Measurements from ENCODE around the gene CDK17.

The CDK17 gene

GRCh38 chr12:96285158-96285557 is 115.1 kb downstream of the CDK17 start:
- no peak overlapping the region for H3K9ac ChIP-seq (ENCODE audit: low read length)
- H3K27me3 ChIP-seq (ENCODE audit: control insufficient read depth in 1 of 2, insufficient read depth in 2 of 2, low read length in 2 of 2): no peaks in the 10 kb centered on the region
- H3K36me3 ChIP-seq (ENCODE audit: insufficient read depth, low read length): peaks cover 52% of the 10 kb centered on the region
- H3K9me3 ChIP-seq (ENCODE audit: low read length): no peaks in the 10 kb centered on the region
- no peak overlapping the region for H3K27ac ChIP-seq (ENCODE audit: low read depth, low read length)
- H3K4me3 ChIP-seq (ENCODE audit: low read depth in 1 of 2, low read length in 2 of 2): no peak overlapping the region
- H3K4me1 ChIP-seq (ENCODE audit: insufficient read depth, low read length): no peaks in the 10 kb centered on the region

GRCh38 chr12:96274331-96274730 is 125.9 kb downstream of the CDK17 start:
- H3K27ac ChIP-seq (ENCODE audit: low read depth, low read length): no peak overlapping the region
- no peak overlapping the region for H3K9ac ChIP-seq (ENCODE audit: low read length)
- no peaks in the 10 kb centered on the region for H3K4me1 ChIP-seq (ENCODE audit: insufficient read depth, low read length)
- H3K4me3 ChIP-seq (ENCODE audit: low read depth in 1 of 2, low read length in 2 of 2): no peak overlapping the region
- H3K9me3 ChIP-seq (ENCODE audit: low read length): no peaks in the 10 kb centered on the region
- H3K36me3 ChIP-seq (ENCODE audit: insufficient read depth, low read length): peaks cover 31% of the 10 kb centered on the region
- H3K27me3 ChIP-seq (ENCODE audit: control insufficient read depth in 1 of 2, insufficient read depth in 2 of 2, low read length in 2 of 2): no peaks in the 10 kb centered on the region

DNA sequence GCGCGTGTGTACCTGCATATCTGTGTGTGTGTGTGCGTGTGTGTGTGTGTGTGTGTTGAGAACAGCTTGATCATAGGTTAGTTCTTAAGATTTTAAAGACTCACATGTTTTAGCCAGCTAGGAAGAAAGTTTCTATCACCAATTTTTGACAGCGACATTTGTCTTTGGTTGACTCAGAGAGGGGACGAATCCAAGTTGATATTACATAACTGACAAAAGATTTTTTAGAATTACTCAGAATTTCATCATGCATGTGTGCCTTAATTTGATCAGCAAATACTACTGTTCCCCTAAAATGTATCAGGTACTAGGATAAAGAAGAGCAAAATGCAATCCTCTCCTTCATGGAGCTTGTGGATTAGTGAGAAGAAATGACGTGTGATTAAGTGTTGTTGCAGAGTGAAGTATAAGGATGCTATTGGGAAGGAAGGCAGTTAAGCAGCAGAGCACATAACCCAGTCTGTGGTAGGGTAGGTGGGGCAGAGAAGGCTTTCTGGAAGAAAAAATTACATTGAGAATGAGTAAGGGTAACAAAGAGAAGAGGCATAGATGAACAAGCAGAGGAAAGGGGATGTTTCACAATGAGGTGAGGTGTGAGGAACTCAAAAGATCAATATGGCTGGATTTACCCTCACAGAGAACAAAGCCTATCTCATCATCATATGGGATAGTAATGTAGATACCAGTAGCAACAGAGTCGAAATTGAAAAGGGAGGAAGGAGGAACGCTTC is 128.6 kb downstream of the CDK17 start:
- Histone ChIP-seq H3K36me3 (ENCODE audit: insufficient read depth, low read length) (peaks cover 27% of the 10 kb centered on the region), H3K4me1 (ENCODE audit: insufficient read depth, low read length) (no peaks in the 10 kb centered on the region), H3K9me3 (ENCODE audit: low read length) (no peaks in the 10 kb centered on the region), H3K9ac (ENCODE audit: low read length) (no peak overlapping the region), H3K27ac (ENCODE audit: low read depth, low read length) (no peak overlapping the region), H3K4me3 (ENCODE audit: low read depth in 1 of 2, low read length in 2 of 2) (no peak overlapping the region), H3K27me3 (ENCODE audit: control insufficient read depth in 1 of 2, insufficient read depth in 2 of 2, low read length in 2 of 2) (no peaks in the 10 kb centered on the region)

DNA sequence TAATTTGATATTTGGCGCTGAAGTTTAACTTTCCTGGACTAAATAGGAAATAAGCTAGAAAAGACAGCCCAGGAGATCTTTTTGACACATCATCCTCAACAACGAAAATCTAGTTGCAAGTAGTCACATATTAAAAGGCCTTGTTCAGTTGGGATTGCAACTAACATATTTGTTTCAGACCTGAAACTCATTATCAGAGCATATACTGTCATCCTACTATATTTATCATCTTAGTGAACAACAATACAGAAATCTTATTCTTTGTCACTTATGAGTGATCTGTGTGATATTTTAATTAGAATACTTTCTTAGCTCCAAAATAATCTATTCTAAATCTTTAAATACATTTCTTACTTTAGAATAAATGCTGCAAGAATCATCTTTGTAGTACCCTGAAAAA is 134.0 kb downstream of the CDK17 start:
- Histone ChIP-seq H3K4me1 (ENCODE audit: insufficient read depth, low read length) (peaks cover 17% of the 10 kb centered on the region), H3K9ac (ENCODE audit: low read length) (no peak overlapping the region), H3K36me3 (ENCODE audit: insufficient read depth, low read length) (peaks cover 27% of the 10 kb centered on the region), H3K9me3 (ENCODE audit: low read length) (no peaks in the 10 kb centered on the region), H3K4me3 (ENCODE audit: low read depth in 1 of 2, low read length in 2 of 2) (no peak overlapping the region), H3K27me3 (ENCODE audit: control insufficient read depth in 1 of 2, insufficient read depth in 2 of 2, low read length in 2 of 2) (no peaks in the 10 kb centered on the region), H3K27ac (ENCODE audit: low read depth, low read length) (no peak overlapping the region)

DNA sequence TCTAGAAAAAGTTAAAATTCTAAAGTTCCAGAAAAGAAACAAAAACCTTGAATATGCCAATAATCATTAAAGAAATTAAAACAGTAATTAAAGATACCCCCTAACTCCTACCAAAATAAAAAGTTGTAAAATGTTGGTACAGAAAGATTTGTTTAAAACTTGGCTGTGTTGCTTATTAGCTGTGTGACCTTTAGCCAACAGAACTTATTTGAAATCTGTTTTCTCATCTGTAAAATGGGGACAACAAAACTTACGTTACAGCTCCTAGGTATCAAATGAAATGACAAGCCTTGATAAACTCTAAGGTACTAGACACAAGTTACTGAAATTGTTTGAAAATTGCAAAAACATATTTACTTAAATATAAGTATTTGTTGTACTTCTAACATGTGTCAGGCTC is 134.4 kb downstream of the CDK17 start:
- no peaks in the 10 kb centered on the region for H3K27me3 ChIP-seq (ENCODE audit: control insufficient read depth in 1 of 2, insufficient read depth in 2 of 2, low read length in 2 of 2)
- no peaks in the 10 kb centered on the region for H3K9me3 ChIP-seq (ENCODE audit: low read length)
- peaks cover 27% of the 10 kb centered on the region for H3K36me3 ChIP-seq (ENCODE audit: insufficient read depth, low read length)
- H3K4me3 ChIP-seq (ENCODE audit: low read depth in 1 of 2, low read length in 2 of 2): no peak overlapping the region
- H3K9ac ChIP-seq (ENCODE audit: low read length): no peak overlapping the region
- H3K4me1 ChIP-seq (ENCODE audit: insufficient read depth, low read length): peaks cover 17% of the 10 kb centered on the region
- H3K27ac ChIP-seq (ENCODE audit: low read depth, low read length): no peak overlapping the region

DNA sequence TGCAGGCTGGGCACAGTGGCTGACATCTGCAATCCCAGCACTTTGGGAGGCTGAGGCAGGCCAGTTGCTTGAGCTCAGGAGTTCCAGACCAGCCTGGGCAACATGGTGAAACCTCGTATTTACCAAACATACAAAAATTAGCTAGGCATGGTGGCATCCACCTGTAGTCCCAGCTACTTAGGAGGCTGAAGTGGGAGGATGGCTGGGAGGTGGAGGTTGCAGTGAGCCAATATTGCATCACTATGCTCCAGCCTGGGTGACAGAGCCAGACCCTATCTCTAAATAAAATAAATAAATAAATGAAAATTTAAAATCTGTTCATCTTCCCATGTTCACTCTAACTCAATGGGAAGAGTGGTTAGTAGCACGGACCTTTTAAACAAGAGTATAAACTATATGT is 134.8 kb downstream of the CDK17 start:
- Histone ChIP-seq H3K4me3 (ENCODE audit: low read depth in 1 of 2, low read length in 2 of 2) (no peak overlapping the region), H3K27ac (ENCODE audit: low read depth, low read length) (no peak overlapping the region), H3K36me3 (ENCODE audit: insufficient read depth, low read length) (peaks cover 27% of the 10 kb centered on the region)

DNA sequence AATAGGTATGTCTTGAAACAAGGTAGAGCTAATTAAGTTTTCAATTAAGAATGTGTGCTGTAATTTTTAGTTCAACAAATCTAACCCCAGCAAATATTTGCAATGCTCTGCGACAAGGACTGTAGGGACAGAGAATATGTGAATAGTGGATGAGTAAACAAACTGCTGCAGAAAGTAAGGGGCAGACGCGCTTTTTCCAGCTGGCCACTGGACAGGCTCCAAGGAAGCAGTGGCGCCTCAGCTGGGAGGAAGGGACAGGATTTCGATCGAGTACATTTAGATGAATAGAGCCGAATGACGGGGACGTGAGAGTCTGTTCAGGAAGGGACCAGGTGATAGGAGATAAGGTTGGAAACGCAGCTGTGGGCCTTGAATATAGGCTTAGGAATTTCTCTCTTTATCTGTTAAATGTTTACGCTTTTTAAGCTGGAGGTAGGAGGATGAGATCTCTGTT is 136.8 kb downstream of the CDK17 start:
- H3K4me1 ChIP-seq (ENCODE audit: insufficient read depth, low read length): peaks cover 23% of the 10 kb centered on the region
- peak overlapping the region; percentile 58 for H3K27ac ChIP-seq (ENCODE audit: low read depth, low read length)

More for the DNA sequence above, 134.8 kb downstream of the CDK17 start:
- no peak overlapping the region for H3K9ac ChIP-seq (ENCODE audit: low read length)
- no peaks in the 10 kb centered on the region for H3K9me3 ChIP-seq (ENCODE audit: low read length)
- no peaks in the 10 kb centered on the region for H3K27me3 ChIP-seq (ENCODE audit: control insufficient read depth in 1 of 2, insufficient read depth in 2 of 2, low read length in 2 of 2)
- H3K4me1 ChIP-seq (ENCODE audit: insufficient read depth, low read length): peaks cover 17% of the 10 kb centered on the region

DNA sequence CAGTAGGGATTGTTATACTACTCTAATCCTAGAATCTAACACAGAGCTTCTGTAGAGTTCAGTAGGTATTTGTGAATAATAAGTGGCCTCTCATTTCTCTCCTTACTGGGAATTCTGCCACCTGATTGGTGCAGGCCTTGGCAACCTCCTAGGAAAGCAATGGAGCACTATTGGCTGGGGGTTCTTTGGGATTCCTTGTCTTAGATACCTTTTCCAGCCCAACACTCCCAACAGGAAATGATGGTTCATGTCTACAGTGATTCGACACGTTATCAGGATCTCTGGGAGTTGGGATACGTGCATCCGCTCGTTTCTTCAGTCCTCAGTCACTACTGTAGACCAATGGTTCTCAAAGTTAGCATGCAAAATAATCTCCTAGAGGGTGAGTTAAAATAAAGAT is 138.7 kb downstream of the CDK17 start:
- Histone ChIP-seq H3K36me3 (ENCODE audit: insufficient read depth, low read length) (peaks cover 16% of the 10 kb centered on the region), H3K27ac (ENCODE audit: low read depth, low read length) (no peak overlapping the region), H3K4me1 (ENCODE audit: insufficient read depth, low read length) (peaks cover 42% of the 10 kb centered on the region)

More for the DNA sequence above, 136.8 kb downstream of the CDK17 start:
- no peak overlapping the region for H3K4me3 ChIP-seq (ENCODE audit: low read depth in 1 of 2, low read length in 2 of 2)
- no peaks in the 10 kb centered on the region for H3K9me3 ChIP-seq (ENCODE audit: low read length)
- no peak overlapping the region for H3K9ac ChIP-seq (ENCODE audit: low read length)
- no peaks in the 10 kb centered on the region for H3K27me3 ChIP-seq (ENCODE audit: control insufficient read depth in 1 of 2, insufficient read depth in 2 of 2, low read length in 2 of 2)
- H3K36me3 ChIP-seq (ENCODE audit: insufficient read depth, low read length): peaks cover 24% of the 10 kb centered on the region

GRCh38 chr12:96260644-96261043 is 139.6 kb downstream of the CDK17 start:
- Histone ChIP-seq H3K27me3 (ENCODE audit: control insufficient read depth in 1 of 2, insufficient read depth in 2 of 2, low read length in 2 of 2) (no peaks in the 10 kb centered on the region), H3K9ac (ENCODE audit: low read length) (no peak overlapping the region), H3K4me3 (ENCODE audit: low read depth in 1 of 2, low read length in 2 of 2) (no peak overlapping the region), H3K9me3 (ENCODE audit: low read length) (no peaks in the 10 kb centered on the region), H3K36me3 (ENCODE audit: insufficient read depth, low read length) (peaks cover 16% of the 10 kb centered on the region), H3K27ac (ENCODE audit: low read depth, low read length) (no peak overlapping the region), H3K4me1 (ENCODE audit: insufficient read depth, low read length) (peaks cover 46% of the 10 kb centered on the region)

More for the DNA sequence above, 138.7 kb downstream of the CDK17 start:
- Histone ChIP-seq H3K9ac (ENCODE audit: low read length) (no peak overlapping the region), H3K9me3 (ENCODE audit: low read length) (no peaks in the 10 kb centered on the region), H3K4me3 (ENCODE audit: low read depth in 1 of 2, low read length in 2 of 2) (no peak overlapping the region), H3K27me3 (ENCODE audit: control insufficient read depth in 1 of 2, insufficient read depth in 2 of 2, low read length in 2 of 2) (no peaks in the 10 kb centered on the region)

GRCh38 chr12:96260231-96260630 is 140.0 kb downstream of the CDK17 start:
- H3K36me3 ChIP-seq (ENCODE audit: insufficient read depth, low read length): peaks cover 16% of the 10 kb centered on the region
- peaks cover 48% of the 10 kb centered on the region for H3K4me1 ChIP-seq (ENCODE audit: insufficient read depth, low read length)
- no peak overlapping the region for H3K4me3 ChIP-seq (ENCODE audit: low read depth in 1 of 2, low read length in 2 of 2)
- no peaks in the 10 kb centered on the region for H3K9me3 ChIP-seq (ENCODE audit: low read length)
- H3K9ac ChIP-seq (ENCODE audit: low read length): no peak overlapping the region
- no peak overlapping the region for H3K27ac ChIP-seq (ENCODE audit: low read depth, low read length)
- no peaks in the 10 kb centered on the region for H3K27me3 ChIP-seq (ENCODE audit: control insufficient read depth in 1 of 2, insufficient read depth in 2 of 2, low read length in 2 of 2)

DNA sequence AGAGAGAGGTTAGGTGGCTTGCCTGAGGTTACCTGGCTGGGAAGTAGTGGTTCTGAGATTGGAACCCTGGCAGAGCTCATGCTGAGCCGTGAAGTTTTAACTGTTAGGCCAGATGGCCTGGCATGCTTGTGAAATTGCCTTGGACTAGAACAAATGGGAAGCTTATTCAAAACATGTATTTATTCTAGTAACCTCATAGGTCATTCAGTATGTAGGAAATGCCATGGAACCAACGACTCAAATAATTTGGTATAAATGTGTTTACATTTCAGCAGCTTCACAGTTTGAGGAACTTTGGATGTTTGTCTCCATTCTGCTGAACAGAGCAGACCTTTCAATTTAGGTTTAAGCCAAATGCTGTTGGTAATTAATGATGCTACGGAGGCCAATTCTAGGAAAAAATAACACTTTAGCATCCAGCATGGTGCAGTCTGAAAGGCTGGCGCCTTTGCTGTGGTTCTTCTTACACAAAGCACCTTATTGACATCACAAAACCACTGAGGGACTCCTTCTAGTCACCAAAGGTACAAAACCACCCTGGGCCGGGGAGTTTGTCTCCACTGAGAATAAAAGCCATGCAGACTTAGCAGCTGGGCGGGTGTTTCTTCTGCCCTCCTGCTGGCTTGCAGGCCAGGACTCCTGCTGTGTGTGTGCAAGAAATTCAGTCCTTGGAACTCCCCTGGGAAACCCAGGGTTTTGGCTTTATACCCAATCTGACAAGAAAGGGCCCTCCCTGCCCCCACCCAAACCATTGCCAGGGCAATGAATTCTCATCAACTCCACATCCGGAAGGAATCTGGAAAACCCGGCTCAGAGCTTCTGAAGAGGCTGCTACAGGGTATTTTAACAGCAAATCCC is 141.9 kb downstream of the CDK17 start:
- H3K9ac ChIP-seq (ENCODE audit: low read length): no peak overlapping the region
- H3K27ac ChIP-seq (ENCODE audit: low read depth, low read length): peak overlapping the region; percentile 67
- H3K9me3 ChIP-seq (ENCODE audit: low read length): no peaks in the 10 kb centered on the region
- peaks cover 52% of the 10 kb centered on the region for H3K4me1 ChIP-seq (ENCODE audit: insufficient read depth, low read length)
- H3K36me3 ChIP-seq (ENCODE audit: insufficient read depth, low read length): peaks cover 9% of the 10 kb centered on the region
- H3K27me3 ChIP-seq (ENCODE audit: control insufficient read depth in 1 of 2, insufficient read depth in 2 of 2, low read length in 2 of 2): no peaks in the 10 kb centered on the region
- H3K4me3 ChIP-seq (ENCODE audit: low read depth in 1 of 2, low read length in 2 of 2): no peak overlapping the region

Data from muscle layer of colon (tissue), 2 donors.